ENCODE results near the gene C11orf91.

- TF ChIP-seq MAX (IDR thresholded peaks at IDR 0.05) = no peak
- TF ChIP-seq ZBTB7A (IDR thresholded peaks at IDR 0.05; ENCODE audit: low read depth) = no peak
- TF ChIP-seq NFIC (IDR thresholded peaks at IDR 0.05) = no peak
- no peak for TF ChIP-seq RAD21 (IDR thresholded peaks at IDR 0.05; ENCODE audit: low read depth)
- TF ChIP-seq REST (IDR thresholded peaks at IDR 0.05; ENCODE audit: low read depth) = no peak
Measured at GRCh38 chr11:33665350-33666106, 35.1 kb downstream of the C11orf91 start.

All from Ishikawa (cell line).